HUES6 (cell line): ENCODE data around the gene ERMARD.

ENCODE experiments used
- H3K27ac ChIP-seq: 2 replicates; pipeline ENCODE4 v1.7.0; 2013; ENCODE audit warnings: low read depth, mild to moderate bottlenecking, low read length, inconsistent platforms
- H3K27me3 ChIP-seq: 2 replicates; pipeline ENCODE4 v1.6.1; 2013; ENCODE audit warnings: low read length; ENCODE audit not compliant: control insufficient read depth, insufficient read depth
- H3K36me3 ChIP-seq: 2 replicates; pipeline ENCODE4 v1.6.1; 2013; ENCODE audit warnings: low read length; ENCODE audit not compliant: control insufficient read depth, insufficient read depth
- H3K4me1 ChIP-seq: 2 replicates; pipeline ENCODE4 v1.6.1; 2013; ENCODE audit warnings: low read length; ENCODE audit not compliant: control insufficient read depth, insufficient read depth
- H3K4me3 ChIP-seq: 2 replicates; pipeline ENCODE4 v1.5.1; 2013; ENCODE audit warnings: low read depth, low read length
- H3K9ac ChIP-seq: one replicate; pipeline ENCODE4 v1.6.1; 2013; ENCODE audit warnings: mild to moderate bottlenecking, low read length
- H3K9me3 ChIP-seq: 2 replicates; pipeline ENCODE4 v1.6.1; 2013; ENCODE audit warnings: low read depth, low read length; ENCODE audit not compliant: control insufficient read depth, insufficient read depth

ERMARD gene

GRCh38 chr6:169804427-169804826 is 53.0 kb downstream of the ERMARD start:
- H3K27me3 ChIP-seq, result peaks cover 43% of the 10 kb centered on the region

GRCh38 chr6:169805242-169805838 is 53.9 kb downstream of the ERMARD start:
- Histone ChIP-seq H3K27ac (no peak overlapping the region), H3K9me3 (no peaks in the 10 kb centered on the region), H3K27me3 (peaks cover 43% of the 10 kb centered on the region), H3K9ac (no peak overlapping the region), H3K4me1 (peaks cover 19% of the 10 kb centered on the region), H3K36me3 (no peaks in the 10 kb centered on the region), H3K4me3 (no peak overlapping the region)

More at GRCh38 chr6:169804427-169804826, 53.0 kb downstream of the ERMARD start:
- Histone ChIP-seq H3K9me3 (no peaks in the 10 kb centered on the region), H3K36me3 (no peaks in the 10 kb centered on the region), H3K4me3 (no peak overlapping the region), H3K4me1 (peaks cover 19% of the 10 kb centered on the region), H3K9ac (no peak overlapping the region), H3K27ac (no peak overlapping the region)

GRCh38 chr6:169806701-169807100 is 55.3 kb downstream of the ERMARD start:
- H3K27me3 ChIP-seq, result peaks cover 43% of the 10 kb centered on the region
- H3K27ac ChIP-seq, result no peak overlapping the region
- peaks cover 14% of the 10 kb centered on the region for H3K4me1 ChIP-seq
- H3K36me3 ChIP-seq, result no peaks in the 10 kb centered on the region
- H3K9ac ChIP-seq, result no peak overlapping the region
- no peak overlapping the region for H3K4me3 ChIP-seq
- H3K9me3 ChIP-seq, result no peaks in the 10 kb centered on the region

- H3K4me1 ChIP-seq, result peaks cover 13% of the 10 kb centered on the region
- no peak overlapping the region for H3K9ac ChIP-seq
- no peaks in the 10 kb centered on the region for H3K9me3 ChIP-seq
- no peak overlapping the region for H3K4me3 ChIP-seq
- H3K27me3 ChIP-seq, result peaks cover 43% of the 10 kb centered on the region
- no peaks in the 10 kb centered on the region for H3K36me3 ChIP-seq
- no peak overlapping the region for H3K27ac ChIP-seq
These were observed 55.8 kb downstream of the ERMARD start for GRCh38 chr6:169807229-169807628.

GRCh38 chr6:169807699-169808607 is 56.5 kb downstream of the ERMARD start:
- Histone ChIP-seq H3K9ac (no peak overlapping the region), H3K36me3 (no peaks in the 10 kb centered on the region), H3K27me3 (peaks cover 43% of the 10 kb centered on the region), H3K9me3 (no peaks in the 10 kb centered on the region), H3K4me3 (no peak overlapping the region), H3K27ac (no peak overlapping the region), H3K4me1 (peaks cover 13% of the 10 kb centered on the region)

GRCh38 chr6:169808608-169808967 is 57.2 kb downstream of the ERMARD start:
- Histone ChIP-seq H3K27ac (no peak overlapping the region), H3K9ac (no peak overlapping the region), H3K36me3 (no peaks in the 10 kb centered on the region), H3K9me3 (peaks cover 1% of the 10 kb centered on the region), H3K4me3 (no peak overlapping the region), H3K4me1 (peaks cover 13% of the 10 kb centered on the region), H3K27me3 (peaks cover 40% of the 10 kb centered on the region)

GRCh38 chr6:169809386-169809785 is 58.0 kb downstream of the ERMARD start:
- Histone ChIP-seq H3K9me3 (peaks cover 9% of the 10 kb centered on the region), H3K36me3 (no peaks in the 10 kb centered on the region), H3K4me1 (peaks cover 13% of the 10 kb centered on the region), H3K4me3 (no peak overlapping the region), H3K9ac (no peak overlapping the region), H3K27ac (no peak overlapping the region), H3K27me3 (peaks cover 32% of the 10 kb centered on the region)

GRCh38 chr6:169810066-169810989 is 58.9 kb downstream of the ERMARD start:
- no peak overlapping the region for H3K27ac ChIP-seq
- H3K36me3 ChIP-seq, result no peaks in the 10 kb centered on the region
- H3K4me3 ChIP-seq, result no peak overlapping the region
- peaks cover 14% of the 10 kb centered on the region for H3K9me3 ChIP-seq
- H3K9ac ChIP-seq, result no peak overlapping the region
- H3K4me1 ChIP-seq, result peaks cover 13% of the 10 kb centered on the region
- peaks cover 24% of the 10 kb centered on the region for H3K27me3 ChIP-seq

- Histone ChIP-seq H3K36me3 (no peaks in the 10 kb centered on the region), H3K9me3 (peaks cover 21% of the 10 kb centered on the region), H3K4me1 (peaks cover 13% of the 10 kb centered on the region), H3K9ac (no peak overlapping the region), H3K27ac (no peak overlapping the region), H3K4me3 (no peak overlapping the region), H3K27me3 (peaks cover 17% of the 10 kb centered on the region)
These were observed 59.6 kb downstream of the ERMARD start for GRCh38 chr6:169811072-169811471.

- no peak overlapping the region for H3K9ac ChIP-seq
- H3K4me1 ChIP-seq, result peaks cover 13% of the 10 kb centered on the region
- H3K36me3 ChIP-seq, result no peaks in the 10 kb centered on the region
- no peak overlapping the region for H3K27ac ChIP-seq
- peaks cover 10% of the 10 kb centered on the region for H3K27me3 ChIP-seq
- H3K9me3 ChIP-seq, result peaks cover 23% of the 10 kb centered on the region
- no peak overlapping the region for H3K4me3 ChIP-seq
These were observed 60.3 kb downstream of the ERMARD start for GRCh38 chr6:169811521-169812256.
